Measurements from ENCODE around the gene LAMA3.

The LAMA3 gene

GRCh38 chr18:23816740-23817139 is 127.5 kb downstream of the LAMA3 start:
- no peak for DNase-seq
- H3K23ac ChIP-seq (ENCODE audit: low read length in 2 of 2) = no peak overlapping the region
- no peaks in the 10 kb centered on the region for H3K4me1 ChIP-seq (ENCODE audit: control insufficient read depth, insufficient read depth, low read depth, low read length)
- peaks cover 0 to 45% of the 10 kb centered on the region in 2 experiments for H3K36me3 ChIP-seq (ENCODE audit: control insufficient read depth in 1 of 2, insufficient read depth in 2 of 2, low read depth in 1 of 2, low read length in 2 of 2)
- WGBS = 74% methylated on average over 4 of the region's 4 CpGs
- H2AFZ ChIP-seq (ENCODE audit: low read depth, low read length) = no peak overlapping the region
- no peak overlapping the region for H3K14ac ChIP-seq (ENCODE audit: low read length in 2 of 2)
- no peak overlapping the region for H3K27ac ChIP-seq (ENCODE audit: low read length, poor library complexity, severe bottlenecking)
- no peak overlapping the region for H4K91ac ChIP-seq (ENCODE audit: low read length)
- no peak overlapping the region for H3K18ac ChIP-seq (ENCODE audit: low read depth in 1 of 2, low read length in 2 of 2)
- no peaks in the 10 kb centered on the region for H3K9me3 ChIP-seq (ENCODE audit: control insufficient read depth, low read length)
- H2BK5ac ChIP-seq (ENCODE audit: low read depth, low read length, poor library complexity, severe bottlenecking) = no peak overlapping the region
- no peak overlapping the region for H3K4me3 ChIP-seq (ENCODE audit: insufficient read depth in 1 of 2, low read depth in 1 of 2, low read length in 2 of 2)
- H3K4ac ChIP-seq (ENCODE audit: low read depth in 1 of 2, low read length in 2 of 2) = no peak overlapping the region
- H2BK120ac ChIP-seq (ENCODE audit: low read depth, low read length) = no peak overlapping the region
- H3K27me3 ChIP-seq (ENCODE audit: control insufficient read depth in 1 of 2, insufficient read depth in 1 of 2, low read length in 2 of 2) = no peaks in the 10 kb centered on the region
- H3K9ac ChIP-seq (ENCODE audit: low read length) = no peak overlapping the region
- no peak overlapping the region for H2BK12ac ChIP-seq (ENCODE audit: low read length in 2 of 2)
- H2BK15ac ChIP-seq (ENCODE audit: low read depth, poor library complexity, severe bottlenecking) = no peak overlapping the region
- no peaks in the 10 kb centered on the region for H3K79me1 ChIP-seq (replicated peaks; ENCODE audit: low read length, poor library complexity, severe bottlenecking)
- H4K8ac ChIP-seq (ENCODE audit: low read length) = no peak overlapping the region
- no peak overlapping the region for H3K4me2 ChIP-seq (ENCODE audit: low read length, poor library complexity, severe bottlenecking)
- H2AK5ac ChIP-seq (ENCODE audit: low read length, severe bottlenecking) = peak overlapping the region; percentile 23

- no peak overlapping the region for H4K8ac ChIP-seq (ENCODE audit: low read length)
- no CpG with 5 or more reads among the region's 1 CpG for WGBS
- H2BK120ac ChIP-seq (ENCODE audit: low read depth, low read length) = no peak overlapping the region
- H3K9me3 ChIP-seq (ENCODE audit: control insufficient read depth, low read length) = no peaks in the 10 kb centered on the region
- H3K27ac ChIP-seq (ENCODE audit: low read length, poor library complexity, severe bottlenecking) = no peak overlapping the region
- no peak overlapping the region for H2AK5ac ChIP-seq (ENCODE audit: low read length, severe bottlenecking)
- no peak overlapping the region for H3K9ac ChIP-seq (ENCODE audit: low read length)
- no peak overlapping the region for H3K4me2 ChIP-seq (ENCODE audit: low read length, poor library complexity, severe bottlenecking)
- H3K27me3 ChIP-seq (ENCODE audit: control insufficient read depth in 1 of 2, insufficient read depth in 1 of 2, low read length in 2 of 2) = no peaks in the 10 kb centered on the region
- no peak overlapping the region for H2BK5ac ChIP-seq (ENCODE audit: low read depth, low read length, poor library complexity, severe bottlenecking)
- no peak overlapping the region for H2AFZ ChIP-seq (ENCODE audit: low read depth, low read length)
- no peaks in the 10 kb centered on the region for H3K79me1 ChIP-seq (replicated peaks; ENCODE audit: low read length, poor library complexity, severe bottlenecking)
- H3K4me3 ChIP-seq (ENCODE audit: insufficient read depth in 1 of 2, low read depth in 1 of 2, low read length in 2 of 2) = no peak overlapping the region
- no peak overlapping the region for H2BK15ac ChIP-seq (ENCODE audit: low read depth, poor library complexity, severe bottlenecking)
- H3K4me1 ChIP-seq (ENCODE audit: control insufficient read depth, insufficient read depth, low read depth, low read length) = no peaks in the 10 kb centered on the region
- H3K18ac ChIP-seq (ENCODE audit: low read depth in 1 of 2, low read length in 2 of 2) = no peak overlapping the region
- H2BK12ac ChIP-seq (ENCODE audit: low read length in 2 of 2) = no peak overlapping the region
- no peak overlapping the region for H4K91ac ChIP-seq (ENCODE audit: low read length)
- peaks cover 0 to 64% of the 10 kb centered on the region in 2 experiments for H3K36me3 ChIP-seq (ENCODE audit: control insufficient read depth in 1 of 2, insufficient read depth in 2 of 2, low read depth in 1 of 2, low read length in 2 of 2)
- H3K23ac ChIP-seq (ENCODE audit: low read length in 2 of 2) = no peak overlapping the region
- no peak overlapping the region for H3K14ac ChIP-seq (ENCODE audit: low read length in 2 of 2)
- DNase-seq = no peak
- no peak overlapping the region for H3K4ac ChIP-seq (ENCODE audit: low read depth in 1 of 2, low read length in 2 of 2)
Measured at GRCh38 chr18:23819001-23819400, 129.7 kb downstream of the LAMA3 start.

GRCh38 chr18:23822590-23823385 is 133.5 kb downstream of the LAMA3 start:
- H3K14ac ChIP-seq (ENCODE audit: low read length in 2 of 2) = no peak overlapping the region
- no peak overlapping the region for H2AFZ ChIP-seq (ENCODE audit: low read depth, low read length)
- no peak overlapping the region for H3K23ac ChIP-seq (ENCODE audit: low read length in 2 of 2)
- H3K27me3 ChIP-seq (ENCODE audit: control insufficient read depth in 1 of 2, insufficient read depth in 1 of 2, low read length in 2 of 2) = no peaks in the 10 kb centered on the region
- H2AK5ac ChIP-seq (ENCODE audit: low read length, severe bottlenecking) = peak overlapping the region; percentile 54
- no peak overlapping the region for H4K8ac ChIP-seq (ENCODE audit: low read length)
- H3K4me3 ChIP-seq (ENCODE audit: insufficient read depth in 1 of 2, low read depth in 1 of 2, low read length in 2 of 2) = no peak overlapping the region
- peaks cover 9% of the 10 kb centered on the region for H3K4me1 ChIP-seq (ENCODE audit: control insufficient read depth, insufficient read depth, low read depth, low read length)
- no peak for DNase-seq
- no peak overlapping the region for H3K4ac ChIP-seq (ENCODE audit: low read depth in 1 of 2, low read length in 2 of 2)
- peak overlapping the region; percentile 52 for H3K27ac ChIP-seq (ENCODE audit: low read length, poor library complexity, severe bottlenecking)
- no peak overlapping the region for H3K18ac ChIP-seq (ENCODE audit: low read depth in 1 of 2, low read length in 2 of 2)
- 76% methylated on average over 6 of the region's 10 CpGs for WGBS
- no peak overlapping the region for H4K91ac ChIP-seq (ENCODE audit: low read length)
- no peaks in the 10 kb centered on the region for H3K79me1 ChIP-seq (replicated peaks; ENCODE audit: low read length, poor library complexity, severe bottlenecking)
- H3K4me2 ChIP-seq (ENCODE audit: low read length, poor library complexity, severe bottlenecking) = no peak overlapping the region
- no peak overlapping the region for H3K9ac ChIP-seq (ENCODE audit: low read length)
- no peak overlapping the region for H2BK15ac ChIP-seq (ENCODE audit: low read depth, poor library complexity, severe bottlenecking)
- no peak overlapping the region for H2BK12ac ChIP-seq (ENCODE audit: low read length in 2 of 2)
- no peak overlapping the region for H2BK120ac ChIP-seq (ENCODE audit: low read depth, low read length)
- H3K36me3 ChIP-seq (ENCODE audit: control insufficient read depth in 1 of 2, insufficient read depth in 2 of 2, low read depth in 1 of 2, low read length in 2 of 2) = peaks cover 0 to 52% of the 10 kb centered on the region in 2 experiments
- H2BK5ac ChIP-seq (ENCODE audit: low read depth, low read length, poor library complexity, severe bottlenecking) = no peak overlapping the region
- H3K9me3 ChIP-seq (ENCODE audit: control insufficient read depth, low read length) = no peaks in the 10 kb centered on the region

- Histone ChIP-seq H3K9me3 (ENCODE audit: control insufficient read depth, low read length) (no peaks in the 10 kb centered on the region), H3K14ac (ENCODE audit: low read length in 2 of 2) (no peak overlapping the region), H3K4me1 (ENCODE audit: control insufficient read depth, insufficient read depth, low read depth, low read length) (peaks cover 9% of the 10 kb centered on the region), H2BK5ac (ENCODE audit: low read depth, low read length, poor library complexity, severe bottlenecking) (no peak overlapping the region), H4K91ac (ENCODE audit: low read length) (no peak overlapping the region), H3K4me2 (ENCODE audit: low read length, poor library complexity, severe bottlenecking) (no peak overlapping the region), H4K8ac (ENCODE audit: low read length) (no peak overlapping the region), H3K79me1 (replicated peaks; ENCODE audit: low read length, poor library complexity, severe bottlenecking) (no peaks in the 10 kb centered on the region), H3K27me3 (ENCODE audit: control insufficient read depth in 1 of 2, insufficient read depth in 1 of 2, low read length in 2 of 2) (no peaks in the 10 kb centered on the region), H3K36me3 (ENCODE audit: control insufficient read depth in 1 of 2, insufficient read depth in 2 of 2, low read depth in 1 of 2, low read length in 2 of 2) (peaks cover 0 to 59% of the 10 kb centered on the region in 2 experiments), H3K9ac (ENCODE audit: low read length) (no peak overlapping the region), H2BK120ac (ENCODE audit: low read depth, low read length) (no peak overlapping the region), H3K18ac (ENCODE audit: low read depth in 1 of 2, low read length in 2 of 2) (no peak overlapping the region), H2AFZ (ENCODE audit: low read depth, low read length) (no peak overlapping the region), H3K4ac (ENCODE audit: low read depth in 1 of 2, low read length in 2 of 2) (no peak overlapping the region), H2AK5ac (ENCODE audit: low read length, severe bottlenecking) (peak overlapping the region; percentile 87), H2BK15ac (ENCODE audit: low read depth, poor library complexity, severe bottlenecking) (no peak overlapping the region), H2BK12ac (ENCODE audit: low read length in 2 of 2) (no peak overlapping the region), H3K23ac (ENCODE audit: low read length in 2 of 2) (no peak overlapping the region), H3K27ac (ENCODE audit: low read length, poor library complexity, severe bottlenecking) (no peak overlapping the region), H3K4me3 (ENCODE audit: insufficient read depth in 1 of 2, low read depth in 1 of 2, low read length in 2 of 2) (no peak overlapping the region)
- DNase-seq = no peak
- WGBS = 97% methylated on average over 2 of the region's 2 CpGs
Measured at GRCh38 chr18:23824240-23824639, 135.0 kb downstream of the LAMA3 start.
